NCI-H524 treated with DMSO at 0.1 percent for 48 hours (cell line): ENCODE data around the gene B4GAT1.
A peak's percentile ranks its signal among the peaks of the same experiment; 100 is the strongest.
"Not testable (repeated sequence)": the region's sequence is repeated elsewhere in the genome, so short reads cannot be mapped to it uniquely, and the experiment has no call there.

ENCODE experiments used
- DNase-seq: peaks from one replicate; lab custom pipeline; 2025; lab: John Stamatoyannopoulos, UW

The B4GAT1 gene

DNA sequence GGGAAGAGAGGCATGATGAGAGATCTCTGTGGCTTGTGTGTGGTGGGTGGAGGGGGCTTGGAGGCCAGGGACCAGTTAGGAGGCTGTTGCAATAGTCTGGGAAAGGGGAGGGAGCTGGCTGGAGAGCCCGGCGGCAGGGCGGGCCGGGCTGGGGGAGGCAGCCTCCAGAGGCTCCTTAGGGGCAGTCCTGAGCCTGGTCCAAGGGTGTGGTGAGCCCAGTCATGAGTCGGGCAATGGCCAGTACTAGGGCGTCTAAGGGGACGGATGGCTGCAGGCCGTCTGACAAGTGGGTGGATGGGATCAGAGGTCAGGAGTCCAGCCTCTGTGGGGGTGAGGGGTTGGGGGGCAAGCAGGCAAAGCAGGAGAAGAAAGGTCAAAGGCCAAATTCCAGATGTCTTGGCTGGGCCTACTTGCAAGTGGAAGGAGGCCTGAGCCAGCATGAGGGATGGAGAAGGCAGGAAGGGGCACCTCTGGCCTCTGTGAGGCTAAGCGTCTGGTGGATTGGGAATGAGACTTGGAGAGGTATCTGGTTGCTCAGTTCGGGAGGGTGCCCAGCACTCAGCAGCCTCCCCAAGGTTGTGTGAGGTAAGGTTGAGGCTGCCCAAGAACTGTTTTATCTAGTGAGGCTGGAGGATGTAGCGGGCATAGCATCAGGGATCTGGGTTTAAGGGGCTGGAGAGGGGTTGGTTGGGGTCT is 24.5 kb downstream of the B4GAT1 start:
- no peak for DNase-seq

DNA sequence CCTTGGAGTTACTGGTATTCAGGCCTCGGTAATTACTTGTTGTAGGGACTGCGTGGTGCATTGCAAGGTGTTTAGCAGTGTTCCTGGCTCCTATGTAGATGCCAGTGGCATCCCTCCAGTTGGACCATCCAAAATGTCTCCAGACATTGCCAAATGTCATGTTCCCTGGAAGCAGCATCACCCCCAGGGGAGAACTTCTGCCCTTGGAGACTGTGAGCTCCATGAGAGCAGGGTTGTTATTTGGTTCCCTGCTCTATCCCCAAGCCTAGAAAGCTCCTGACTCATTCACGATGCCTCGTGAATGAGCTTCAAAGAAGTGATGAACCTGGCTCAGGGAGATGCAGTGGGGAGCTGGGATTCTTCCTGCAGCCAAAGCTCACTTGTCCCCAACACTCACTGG is 25.8 kb downstream of the B4GAT1 start:
- no peak for DNase-seq

DNA sequence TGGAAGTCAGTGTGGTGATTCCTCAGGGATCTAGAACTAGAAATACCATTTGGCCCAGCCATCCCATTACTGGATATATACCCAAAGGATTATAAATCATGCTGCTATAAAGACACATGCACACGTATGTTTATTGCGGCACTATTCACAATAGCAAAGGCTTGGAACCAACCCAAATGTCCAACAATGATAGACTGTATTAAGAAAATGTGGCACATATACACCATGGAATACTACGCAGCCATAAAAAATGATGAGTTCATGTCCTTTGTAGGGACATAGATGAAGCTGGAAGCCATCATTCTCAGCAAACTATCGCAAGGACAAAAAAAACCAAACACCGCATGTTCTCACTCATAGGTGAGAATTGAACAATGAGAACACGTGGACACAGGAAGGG is 26.7 kb downstream of the B4GAT1 start:
- not testable (repeated sequence) for DNase-seq

DNA sequence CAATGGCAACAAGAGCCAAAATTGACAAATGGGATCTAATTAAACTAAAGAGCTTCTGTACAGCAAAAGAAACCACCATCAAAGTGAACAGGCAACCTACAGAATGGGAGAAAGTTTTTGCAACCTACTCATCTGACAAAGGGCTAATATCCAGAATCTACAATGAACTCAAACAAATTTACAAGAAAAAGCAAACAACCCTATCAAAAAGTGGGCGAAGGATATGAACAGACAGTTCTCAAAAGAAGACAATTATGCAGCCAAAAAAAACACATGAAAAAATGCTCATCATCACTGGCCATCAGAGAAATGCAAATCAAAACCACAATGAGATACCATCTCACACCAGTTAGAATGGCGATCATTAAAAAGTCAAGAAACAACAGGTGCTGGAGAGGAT is 27.1 kb downstream of the B4GAT1 start:
- DNase-seq = not testable (repeated sequence)

DNA sequence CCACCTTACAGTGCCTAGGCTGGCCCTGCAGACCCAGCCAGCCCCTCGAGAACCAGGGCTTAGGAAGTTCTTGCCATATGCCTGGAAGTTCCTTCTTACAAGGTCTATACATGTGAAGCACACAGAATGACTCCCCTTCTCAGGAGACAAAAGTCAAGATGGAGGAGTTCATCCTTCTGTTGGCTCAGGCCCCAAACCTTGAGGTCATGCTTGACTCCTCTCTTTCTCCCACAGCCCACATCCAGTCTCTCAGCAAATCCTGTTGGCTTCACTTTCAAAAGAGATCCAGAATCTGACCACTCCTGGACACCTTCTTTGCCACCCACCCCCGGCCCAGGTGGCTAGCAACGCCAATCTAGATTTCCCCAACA is 28.8 kb downstream of the B4GAT1 start:
- no peak for DNase-seq

DNA sequence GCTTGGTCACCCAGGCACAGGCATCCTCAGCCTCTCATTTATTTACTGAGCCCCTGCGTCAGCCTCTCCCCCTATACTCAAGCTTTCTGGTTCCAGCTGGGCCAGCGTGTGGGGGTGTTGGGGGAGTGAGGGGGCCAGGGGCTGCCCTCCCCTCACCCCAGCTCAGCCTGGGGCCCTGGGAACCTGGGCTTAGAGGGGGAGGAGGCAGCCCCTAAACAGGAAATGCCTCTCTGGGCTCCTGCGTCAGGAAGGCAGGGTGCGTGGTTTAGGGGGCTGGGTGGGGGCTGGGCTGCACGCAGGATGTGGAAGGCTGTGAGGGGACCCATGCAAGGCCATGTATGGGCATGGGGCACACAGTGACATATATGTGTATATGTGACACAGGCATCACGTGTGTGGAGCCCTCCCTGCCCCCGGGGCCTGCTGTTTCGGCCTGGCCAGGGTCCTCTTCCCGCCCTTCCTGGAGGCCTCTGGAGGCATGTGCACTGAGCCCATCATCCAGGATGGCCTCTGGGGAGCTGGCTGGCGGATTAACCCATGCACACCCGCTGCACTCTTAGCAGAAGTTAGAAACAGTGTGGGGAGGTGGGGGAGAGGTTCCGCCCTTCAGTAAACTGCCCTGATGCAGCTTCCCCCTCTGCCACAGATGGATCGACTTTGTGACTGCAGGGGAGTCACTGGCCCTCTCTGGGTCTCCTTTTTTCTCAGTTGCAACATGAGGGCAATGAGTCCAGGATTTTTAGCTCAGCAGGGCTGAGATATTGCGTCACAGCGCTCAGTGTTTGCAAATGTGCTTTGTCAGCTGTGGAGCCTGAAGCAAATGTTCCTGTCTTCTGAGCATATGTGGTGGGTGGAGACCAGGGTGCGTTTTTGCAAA is 29.5 kb downstream of the B4GAT1 start:
- DNase-seq = no peak

DNA sequence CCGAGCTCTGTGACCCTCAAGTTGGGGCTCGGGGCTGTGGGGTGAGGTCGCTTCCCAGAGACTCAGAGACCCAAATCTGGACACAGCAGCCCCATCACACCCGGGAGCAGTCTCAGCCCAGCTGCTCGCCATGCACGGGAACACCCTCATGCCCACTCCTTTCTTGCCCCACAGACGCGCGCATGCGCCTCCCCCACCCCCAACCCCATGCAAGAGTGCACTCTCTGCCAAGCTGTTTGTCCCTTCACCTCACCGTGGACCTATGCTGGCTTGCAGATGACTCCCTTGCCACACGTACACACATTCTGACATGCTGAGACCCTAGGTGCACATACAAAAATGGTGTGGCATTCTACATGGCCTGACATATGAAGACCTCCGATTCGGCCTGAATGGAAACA is 30.1 kb downstream of the B4GAT1 start:
- DNase-seq = no peak

DNA sequence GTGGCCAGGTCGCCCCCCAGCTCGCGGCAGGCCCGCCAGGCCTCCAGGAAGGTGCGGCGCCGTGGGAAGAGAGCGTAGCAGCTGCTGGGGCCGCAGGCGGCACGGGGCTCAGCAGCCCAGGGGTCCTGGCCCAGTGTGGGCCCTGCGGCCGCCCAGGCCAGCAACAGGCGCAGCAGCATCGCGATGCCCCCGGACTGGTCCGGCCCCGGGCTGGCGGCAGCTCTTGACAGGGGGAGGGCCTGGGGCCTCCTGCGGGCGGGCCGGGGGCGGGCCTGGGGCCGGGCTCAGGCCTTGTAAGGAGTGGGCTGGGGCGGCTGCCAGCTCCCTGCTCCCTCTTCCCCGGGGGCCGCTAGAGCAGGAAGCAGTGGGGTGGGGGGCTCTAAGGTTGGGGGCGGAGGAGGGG is 30.6 kb downstream of the B4GAT1 start, which contains the start of gene CD248:
Gene CD248 (minus strand): TSS at position 196 of the 403 bp plus-strand sequence. CDS start 17 bp downstream, at position 179.
- DNase-seq = no peak

DNA sequence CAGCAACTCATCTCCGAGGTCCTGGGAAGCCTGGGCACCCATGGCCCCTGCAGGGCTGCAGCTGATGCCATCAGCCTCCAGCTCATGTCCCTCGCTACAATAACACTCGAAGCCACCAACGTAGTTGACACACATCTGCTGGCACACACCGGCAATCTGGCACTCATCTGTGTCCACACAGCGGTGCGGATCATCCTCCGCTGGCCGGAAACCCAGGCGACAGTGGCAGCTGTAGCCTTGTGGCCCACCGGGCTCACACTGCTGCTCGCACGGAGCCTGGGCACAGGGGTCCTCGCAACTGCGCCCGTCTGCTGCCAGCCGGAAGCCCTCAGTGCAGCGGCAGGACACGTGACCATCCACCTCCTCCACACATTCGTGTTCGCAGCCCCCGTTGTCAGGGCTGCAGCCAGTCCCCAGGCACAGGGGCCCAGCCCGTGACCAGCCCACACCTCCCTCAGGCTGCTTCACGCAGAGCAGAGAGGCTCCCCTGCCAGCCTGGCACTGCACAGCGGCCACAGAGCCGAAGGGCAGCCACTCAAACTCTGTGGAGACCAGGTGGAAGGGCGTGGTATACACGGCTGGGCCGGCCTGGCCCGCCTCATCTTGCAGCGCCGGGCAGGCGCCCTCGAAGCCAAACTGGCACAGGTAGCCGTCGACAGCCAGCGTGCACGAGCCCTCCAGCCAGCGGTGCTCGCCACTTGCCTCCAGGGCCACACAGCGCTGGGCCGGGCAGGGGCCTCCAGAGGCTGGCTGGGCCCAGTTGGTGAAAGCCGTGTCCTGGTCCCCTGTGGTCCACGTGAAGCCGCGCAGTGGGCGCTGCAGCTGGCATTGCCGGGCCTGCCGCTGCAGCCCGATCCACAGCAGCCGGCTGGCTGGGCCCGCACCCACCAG is 31.3 kb downstream of the B4GAT1 start:
- DNase-seq = no peak

DNA sequence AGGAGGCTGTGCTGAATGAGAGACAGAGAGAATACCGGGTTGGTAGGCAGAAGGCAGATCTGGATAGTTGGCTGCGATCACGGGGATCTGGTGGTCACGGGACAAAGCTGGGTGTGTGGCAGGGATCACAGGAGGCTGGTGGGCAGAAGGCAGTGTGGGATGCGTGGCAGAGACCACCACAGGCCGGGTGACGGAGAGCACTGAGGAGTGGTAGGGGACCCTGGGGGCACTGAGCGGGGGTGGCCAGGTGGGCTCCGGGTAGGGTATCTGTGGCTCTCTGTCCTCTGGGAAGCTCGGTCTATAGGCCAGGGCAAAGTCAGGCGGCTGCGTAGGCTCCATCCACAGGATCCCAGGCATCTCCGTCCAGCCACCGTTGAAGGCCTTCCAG is 31.9 kb downstream of the B4GAT1 start:
- no peak for DNase-seq

DNA sequence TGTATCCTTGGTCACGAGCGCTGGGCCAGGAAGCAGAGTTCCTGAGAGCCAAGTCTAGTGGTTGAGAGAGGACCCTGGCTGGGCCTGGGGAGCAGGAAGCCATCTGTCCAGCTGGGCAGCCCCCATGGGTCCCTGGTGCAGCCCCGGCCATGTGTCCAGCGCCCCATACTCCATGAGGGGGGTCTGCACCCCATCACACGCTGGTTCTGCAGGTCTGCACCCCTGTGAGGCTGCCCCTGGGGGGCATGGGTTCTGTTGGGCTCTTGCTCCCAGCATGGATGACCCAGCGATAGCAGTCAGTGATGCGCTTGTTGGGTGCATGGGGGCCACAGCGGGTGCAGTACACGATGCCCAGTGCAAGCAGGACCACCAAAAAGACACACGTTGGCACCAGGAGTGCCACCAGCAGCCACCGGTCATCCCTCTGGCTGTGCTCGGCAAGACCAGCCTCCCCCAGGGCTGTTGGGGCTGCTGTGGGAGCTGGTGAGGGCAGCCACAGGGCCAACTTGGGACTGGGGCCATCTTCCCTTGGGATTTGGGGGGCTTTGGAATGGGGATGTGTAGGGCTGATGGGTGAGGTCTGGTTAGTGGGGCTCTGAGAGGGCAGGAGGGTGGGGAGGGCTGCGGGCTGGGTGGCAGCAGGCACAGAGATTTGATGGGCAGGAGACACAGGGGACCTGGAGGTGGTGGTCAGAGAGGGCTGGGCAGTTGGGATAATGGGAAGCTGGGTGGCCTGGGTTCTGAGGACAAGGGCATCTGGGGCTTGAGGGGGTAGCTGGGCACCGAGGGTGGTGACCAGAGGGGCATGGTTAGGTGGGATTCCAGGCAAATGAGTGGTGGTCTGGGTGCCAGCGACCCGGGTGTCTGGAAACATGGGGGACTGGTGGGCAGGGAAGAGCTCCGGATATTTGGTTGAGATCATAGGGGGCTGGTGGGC is 32.6 kb downstream of the B4GAT1 start:
- no peak for DNase-seq

DNA sequence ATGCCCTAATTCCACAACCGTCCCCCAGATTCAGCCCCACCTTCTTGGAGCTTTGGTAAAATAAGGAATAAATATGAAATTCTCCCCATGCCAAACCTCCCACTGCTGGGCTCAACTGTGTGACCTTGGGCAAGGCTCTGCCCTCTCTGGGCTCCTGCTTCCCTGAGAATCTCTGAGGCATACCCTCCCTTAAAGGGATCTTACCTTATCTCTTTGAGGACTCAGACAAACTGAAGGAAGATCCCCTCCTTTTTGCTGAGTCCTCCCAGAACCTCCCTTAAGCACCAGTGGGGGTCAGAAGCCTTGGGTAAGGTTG is 33.3 kb downstream of the B4GAT1 start:
- no peak for DNase-seq

DNA sequence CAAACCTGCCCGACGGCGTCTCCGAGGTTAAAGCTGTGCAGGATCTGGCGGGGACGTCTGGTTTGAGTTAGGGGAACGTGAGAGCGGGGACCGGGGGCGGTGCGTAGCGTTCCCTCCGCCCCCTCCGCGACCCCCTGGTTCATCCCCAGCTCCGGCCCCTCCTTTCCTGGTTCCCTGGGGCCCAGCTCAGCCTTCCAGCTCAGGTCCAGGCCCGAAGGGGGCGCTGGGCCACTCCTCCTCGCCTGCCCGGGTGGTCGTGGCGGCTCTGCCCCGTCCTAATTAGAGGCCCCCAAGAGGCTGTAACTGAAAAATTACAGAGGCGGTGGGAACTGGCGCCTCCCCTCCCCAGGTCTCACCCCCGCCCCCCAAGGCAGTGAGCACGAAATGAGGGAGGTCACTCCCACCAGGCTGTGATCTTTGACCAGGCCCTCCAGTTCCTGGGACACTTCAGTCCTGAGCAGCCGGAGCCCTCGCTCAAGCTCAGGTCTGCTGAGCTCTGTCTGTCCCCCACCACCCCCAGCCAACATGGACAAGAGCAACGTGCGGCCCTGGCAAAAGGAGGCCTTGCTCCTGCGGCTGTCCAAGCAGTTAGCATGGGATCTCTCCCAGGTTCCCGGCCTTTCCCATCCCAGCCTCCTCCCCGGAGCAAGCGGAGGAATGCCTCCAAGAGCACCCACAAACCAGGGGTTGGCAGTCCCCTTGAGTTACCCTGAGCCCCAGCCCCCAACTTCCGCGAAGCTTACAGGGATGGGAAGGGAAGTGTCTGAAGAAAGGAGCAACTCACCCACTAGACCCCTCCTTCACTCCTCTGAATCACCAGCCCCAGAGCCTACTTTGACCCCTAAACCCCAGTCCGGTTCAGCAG is 33.9 kb downstream of the B4GAT1 start:
- DNase-seq = no peak

DNA sequence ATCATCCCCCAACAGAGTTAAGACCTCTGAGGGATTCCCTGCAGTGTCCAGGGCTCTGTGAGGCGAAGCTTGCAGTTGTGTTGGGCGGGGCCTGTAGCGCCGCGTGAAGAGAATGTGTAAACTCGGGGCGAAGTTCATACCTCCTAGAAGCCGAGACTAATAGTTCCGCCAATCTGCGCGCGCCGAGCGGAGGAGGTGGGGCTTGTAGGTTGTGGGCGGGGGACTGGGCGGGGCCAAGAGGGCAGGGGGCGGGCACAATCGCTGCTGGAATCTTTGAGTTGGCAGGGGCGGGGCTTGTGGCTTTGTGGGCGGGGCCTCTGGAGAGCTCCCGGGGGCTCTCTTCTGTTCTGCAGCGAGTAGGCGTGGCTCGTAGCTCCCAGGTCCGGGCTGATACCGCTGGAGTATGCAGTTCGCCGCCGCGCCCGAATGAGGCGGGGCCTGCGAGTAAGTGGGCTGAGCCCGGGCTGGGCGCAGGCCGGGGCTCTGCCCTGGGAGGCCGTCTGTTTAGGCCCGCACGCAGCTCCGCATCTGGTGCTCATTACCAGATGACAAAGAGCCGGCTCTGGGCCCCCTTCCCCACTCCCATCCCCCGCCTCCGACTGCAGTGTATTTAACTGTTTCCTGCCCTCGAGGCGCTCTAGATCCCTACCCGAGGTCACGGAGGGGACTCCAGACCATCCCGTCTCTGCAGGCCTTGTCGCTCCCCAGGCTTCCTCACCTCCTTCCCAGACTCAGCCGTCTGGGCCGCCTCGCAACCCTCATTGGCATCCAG is 34.7 kb downstream of the B4GAT1 start:
- peak; percentile 86 for DNase-seq

DNA sequence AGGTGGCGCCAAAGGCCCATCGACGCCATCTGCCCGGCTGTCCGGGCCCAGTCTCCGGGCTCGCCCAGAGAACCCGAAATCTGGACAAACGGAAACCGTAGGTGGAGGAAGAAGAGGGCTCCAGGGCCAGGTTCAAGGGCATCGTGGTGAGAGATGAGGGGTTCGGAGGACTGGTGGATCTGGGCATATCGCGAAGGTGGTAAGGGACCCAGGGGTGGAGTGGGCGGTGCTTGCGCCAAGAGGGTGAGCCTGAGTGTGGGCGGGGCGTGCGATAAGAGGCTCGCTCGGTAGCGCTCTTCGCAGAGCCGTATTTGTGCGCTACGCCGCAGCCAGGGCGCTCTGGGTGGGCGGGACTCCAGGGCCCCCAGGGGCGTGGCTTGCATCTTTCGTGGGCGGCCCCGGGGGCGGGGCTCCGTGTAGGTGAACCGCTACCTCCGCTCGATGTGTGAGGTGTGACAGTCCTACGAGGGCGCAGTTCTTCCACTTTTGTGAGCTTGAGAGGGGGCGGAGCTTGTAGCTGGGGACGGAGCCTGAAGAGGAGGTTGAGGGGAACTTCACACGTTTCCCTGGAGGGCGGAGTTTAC is 35.4 kb downstream of the B4GAT1 start:
- peak; percentile 79 for DNase-seq

DNA sequence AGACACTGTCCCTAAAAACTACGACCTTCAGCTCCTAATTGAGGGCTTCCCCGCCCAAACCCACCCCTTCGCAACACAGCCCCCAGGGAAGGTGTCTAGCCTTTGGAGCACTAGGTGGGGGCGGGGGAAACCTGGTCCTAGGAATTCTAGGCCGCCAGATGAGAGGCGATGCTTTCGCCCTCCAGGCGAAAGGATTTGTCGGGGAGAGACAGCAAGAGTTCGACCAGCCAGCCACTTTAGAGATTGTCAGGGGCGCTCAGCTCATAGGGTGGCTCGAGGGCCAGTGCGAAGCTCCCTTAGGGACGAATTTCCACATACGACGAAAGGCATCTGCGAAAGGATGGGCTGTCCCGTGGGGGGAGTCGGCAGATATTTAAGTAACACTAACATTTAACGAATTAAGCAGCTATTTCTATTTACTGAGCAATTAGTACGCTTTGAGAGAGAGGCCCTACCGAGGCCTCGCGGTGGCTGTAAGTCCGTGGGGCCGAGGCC is 35.9 kb downstream of the B4GAT1 start:
- DNase-seq = no peak

DNA sequence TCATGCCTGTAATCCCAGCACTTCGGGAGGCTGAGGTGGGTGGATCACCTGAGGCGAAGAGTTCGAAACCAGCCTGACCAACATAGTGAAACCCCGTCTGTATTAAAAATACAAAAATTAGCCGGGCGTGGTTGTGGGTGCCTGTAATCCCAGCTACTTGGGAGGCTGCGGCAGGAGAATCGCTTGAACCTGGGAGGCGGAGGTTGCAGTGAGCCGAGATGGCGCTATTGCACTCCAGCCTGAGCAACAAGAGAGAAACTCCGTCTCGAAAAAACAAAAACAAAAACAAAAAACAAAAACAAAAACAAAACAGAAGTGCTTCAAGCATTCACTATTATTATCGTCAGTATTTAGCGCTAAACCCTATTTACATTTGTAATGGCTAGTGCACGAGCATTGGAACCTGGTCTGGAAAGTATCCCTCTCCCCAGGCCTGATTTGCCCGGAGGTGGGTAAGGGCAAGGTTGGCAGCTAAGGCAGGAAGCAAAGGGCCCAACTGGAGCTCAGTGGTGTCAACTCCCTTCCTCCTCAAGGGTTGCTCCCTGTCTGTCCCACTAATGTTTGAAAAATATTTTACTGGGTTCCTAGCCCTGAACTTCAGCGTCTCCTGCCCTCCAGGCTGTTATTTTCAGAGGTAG is 36.5 kb downstream of the B4GAT1 start:
- DNase-seq = not testable (repeated sequence)

DNA sequence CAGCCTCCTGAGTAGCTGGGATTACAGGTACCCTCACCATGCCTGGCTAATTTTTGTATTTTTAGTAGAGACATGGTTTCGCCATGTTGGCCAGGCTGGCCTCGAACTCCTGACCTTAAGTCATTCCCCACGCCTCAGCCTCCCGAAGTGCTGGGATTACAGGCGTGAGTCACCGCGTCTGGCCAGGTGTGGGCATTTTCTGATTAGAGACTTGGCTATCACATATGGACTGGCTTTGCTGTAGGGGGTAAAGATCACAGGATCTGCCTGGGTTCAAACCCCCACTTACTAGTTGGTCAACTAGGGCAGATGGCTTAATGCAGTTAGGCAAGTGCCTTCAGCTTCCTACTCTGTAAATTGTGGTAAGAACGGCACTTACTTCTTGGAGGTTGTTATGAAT is 37.1 kb downstream of the B4GAT1 start:
- no peak for DNase-seq

DNA sequence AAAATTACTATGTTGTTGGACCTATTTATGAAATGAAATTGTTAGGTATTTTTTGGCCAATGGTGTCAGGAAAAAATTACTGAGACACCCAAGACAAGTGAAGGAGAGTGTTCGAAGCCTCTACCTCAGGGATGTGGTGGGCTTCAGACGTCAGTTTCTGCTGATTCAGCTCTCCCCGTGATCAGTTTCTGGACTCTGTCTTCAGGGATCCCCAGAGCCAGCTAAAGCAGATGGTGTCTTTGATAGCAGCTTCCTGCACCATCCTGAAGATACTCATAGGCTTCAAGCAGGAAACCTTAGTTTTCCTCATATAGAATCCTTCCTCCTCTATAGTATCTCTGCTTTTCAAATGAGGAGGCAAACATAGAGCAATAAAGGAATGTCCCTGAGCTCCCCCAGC is 38.0 kb downstream of the B4GAT1 start:
- DNase-seq = no peak
